Measurements from ENCODE around the gene ZBTB7A. TPM values are rescaled to one million over a fixed set of nuclear protein-coding genes. Genes with fewer than 3 reads are reported as not detected.

The ZBTB7A gene
- polyA plus RNA-seq, 2 of the 4 experiments (the other 2 are of a cell fraction), result 2.3 to 11.6 TPM

GRCh38 chr19:4018140-4018613, 48.5 kb downstream of the ZBTB7A start:
- ATAC-seq (no peak), FAIRE-seq (no peak), DNase-seq (ENCODE audit: low read depth in 1 of 2, low spot score in 1 of 2) (no peak)
- no peak overlapping the region for H3K4me3 ChIP-seq
- no peaks in the 10 kb centered on the region for H3K4me1 ChIP-seq
- TF ChIP-seq FOSL2 (IDR thresholded peaks at IDR 0.05), result no peak
- TF ChIP-seq FOSL2 (CRISPR knock-in tag; IDR thresholded peaks at IDR 0.05), result no peak
- no peak for TF ChIP-seq SREBF2 (IDR thresholded peaks at IDR 0.05)
- TF ChIP-seq FOXS1 (CRISPR knock-in tag; IDR thresholded peaks at IDR 0.05), result no peak
- TF ChIP-seq HMGXB4 (CRISPR knock-in tag; IDR thresholded peaks at IDR 0.05; ENCODE audit: borderline replicate concordance), result no peak
- no peak for TF ChIP-seq POLR2A (IDR thresholded peaks at IDR 0.05; ENCODE audit: low read length)
- no peak for TF ChIP-seq MAX (IDR thresholded peaks at IDR 0.05)
- no peak for TF ChIP-seq CBX8 (IDR thresholded peaks at IDR 0.05)
- TF ChIP-seq HOXB13 (CRISPR knock-in tag; IDR thresholded peaks at IDR 0.05; ENCODE audit: low read depth), result no peak
- no peak for TF ChIP-seq HOXA7 (CRISPR knock-in tag; IDR thresholded peaks at IDR 0.05)
- no peak for TF ChIP-seq EHF (CRISPR knock-in tag; IDR thresholded peaks at IDR 0.05)
- H3K27ac ChIP-seq, result no peak overlapping the region
- 98% methylated on average over 10 of the region's 22 CpGs for WGBS (ENCODE audit: missing lambda C conversion rate)
- POLR2A ChIA-PET, result no interaction called here
- CTCF ChIA-PET, result no interaction called here
- no peaks in the 10 kb centered on the region for H3K9me3 ChIP-seq
- no peak overlapping the region for H3K4me2 ChIP-seq

- 94% methylated on average over 11 of the region's 15 CpGs for WGBS (ENCODE audit: missing lambda C conversion rate)
- FAIRE-seq (no peak), ATAC-seq (no peak), DNase-seq (ENCODE audit: low read depth in 1 of 2, low spot score in 1 of 2) (no peak)
- ChIA-PET CTCF (interaction anchor here (0.7 kb wide), 1 partner anchor 10 kb away, joined by 4 read pairs; no protein-coding TSS in a partner anchor), POLR2A (interaction anchor here (0.6 kb wide), 1 partner anchor 108 kb away, joined by 8 read pairs; no protein-coding TSS in a partner anchor)
- Histone ChIP-seq H3K4me1 (no peaks in the 10 kb centered on the region), H3K4me2 (no peak overlapping the region), H3K9me3 (no peaks in the 10 kb centered on the region), H3K27ac (no peak overlapping the region), H3K4me3 (no peak overlapping the region)
- TF ChIP-seq JUN (IDR thresholded peaks at IDR 0.05) (no peak), ESRRA (IDR thresholded peaks at IDR 0.05; ENCODE audit: borderline replicate concordance, low read length) (no peak), ZNF302 (CRISPR knock-in tag; IDR thresholded peaks at IDR 0.05) (no peak), HOXB13 (CRISPR knock-in tag; IDR thresholded peaks at IDR 0.05; ENCODE audit: low read depth) (no peak), CBX2 (IDR thresholded peaks at IDR 0.05; ENCODE audit: borderline replicate concordance, low read depth) (no peak), E2F6 (IDR thresholded peaks at IDR 0.05; ENCODE audit: borderline replicate concordance, low read depth) (no peak), RNF2 (IDR thresholded peaks at IDR 0.05; ENCODE audit: borderline replicate concordance, low read depth) (no peak), EHF (CRISPR knock-in tag; IDR thresholded peaks at IDR 0.05) (no peak), RARB (CRISPR knock-in tag; IDR thresholded peaks at IDR 0.05) (no peak), RCOR1 (IDR thresholded peaks at IDR 0.05; ENCODE audit: low read depth, low read length) (no peak), HMGXB4 (CRISPR knock-in tag; IDR thresholded peaks at IDR 0.05; ENCODE audit: borderline replicate concordance) (no peak), NFE2L2 (conservative IDR thresholded peaks at IDR 0.05; ENCODE audit: low read length) (no peak), MAFK (IDR thresholded peaks at IDR 0.05; ENCODE audit: partially characterized antibody) (no peak), MAX (IDR thresholded peaks at IDR 0.05) (no peak), ZFP36 (IDR thresholded peaks at IDR 0.05; ENCODE audit: borderline replicate concordance, partially characterized antibody) (no peak), RFX5 (IDR thresholded peaks at IDR 0.05) (no peak), HES2 (IDR thresholded peaks at IDR 0.05) (no peak)
Measured at GRCh38 chr19:4016903-4017638, 49.6 kb downstream of the ZBTB7A start.

All from A549 (cell line).